Small intestine (tissue), 7 donors: ENCODE results near the gene AKT2. TPM values are rescaled to one million over a fixed set of nuclear protein-coding genes. Genes with fewer than 3 reads are reported as not detected.

Experiments used
- DNase-seq, 2 donors: peaks; one replicate each; pipeline versions ENCODE4 v3.0.0 to v3.0.0-alpha.2; 2013
- FAIRE-seq: peaks from 2 replicates; lab custom pipeline; 2012; peaks lifted over from hg19 to GRCh38; lab: Jason Lieb, UNC
- H3K27ac ChIP-seq, 3 donors: one replicate each; pipeline ENCODE4 v1.5.1; 2013; ENCODE audit warnings: low read length in 2 of 3, mild to moderate bottlenecking in 2 of 3, control low read depth in 1 of 3, inconsistent platforms in 1 of 3, low read depth in 1 of 3, moderate library complexity in 1 of 3
- H3K27me3 ChIP-seq, 3 donors: one replicate each; pipeline ENCODE4 v1.6.1; 2013; ENCODE audit warnings: low read length in 3 of 3, inconsistent platforms in 1 of 3; ENCODE audit not compliant: control insufficient read depth in 3 of 3, insufficient read depth in 3 of 3
- H3K36me3 ChIP-seq, 3 donors: one replicate each; pipeline ENCODE4 v1.6.1; 2013; ENCODE audit warnings: low read length in 3 of 3, inconsistent platforms in 1 of 3, low read depth in 1 of 3, mild to moderate bottlenecking in 1 of 3, moderate library complexity in 1 of 3; ENCODE audit not compliant: control insufficient read depth in 3 of 3, insufficient read depth in 2 of 3
- H3K4me1 ChIP-seq, 3 donors: one replicate each; pipeline ENCODE4 v1.6.1; 2013; ENCODE audit warnings: low read length in 2 of 3, inconsistent platforms in 1 of 3, low read depth in 1 of 3, mild to moderate bottlenecking in 1 of 3, moderate library complexity in 1 of 3; ENCODE audit not compliant: control insufficient read depth in 3 of 3, insufficient read depth in 2 of 3
- H3K4me3 ChIP-seq, 3 donors: one replicate each; pipeline ENCODE4 v1.5.1; 2013; ENCODE audit warnings: low read length in 3 of 3, control low read depth in 1 of 3, inconsistent platforms in 1 of 3, low read depth in 1 of 3, mild to moderate bottlenecking in 1 of 3, moderate library complexity in 1 of 3
- H3K9me3 ChIP-seq, 2 donors: one replicate each; pipeline ENCODE4 v1.6.1; 2013; ENCODE audit warnings: low read depth in 1 of 2, low read length in 1 of 2; ENCODE audit not compliant: control insufficient read depth in 2 of 2, insufficient read depth in 1 of 2
- WGBS, 3 donors: extraction: QIAGEN DNeasy Blood & Tissue Kit; methylation state at CpG; one replicate each; pipeline ENCODE4 v1.1.7; 2013; 5-methylcytosine and 5-hydroxymethylcytosine counted together
- polyA plus RNA-seq, 4 donors: library from polyadenylated mRNA; stranded (reverse) in 3 of 4; unstranded in 1 of 4; fragments of 200-250 nt in 3 of 4; fragments of 120-200 nt in 1 of 4; gene quantifications; one replicate each; pipeline versions ENCODE4 v1.2.1 to v1.2.3, GENCODE V29; 2013
- donor health status: healthy with polysubstance abuse.
- donor health status: control.
- donor health status: control.
- donor health status: Bipolar disorder and iron deficiency.
- donor health status: healthy.

AKT2 gene
- polyA plus RNA-seq, 4 donors, result 19.2 to 97.2 (median 48.5) TPM

- peaks cover 7 to 90% (median 29%) of the 10 kb centered on the region in 3 donors for H3K36me3 ChIP-seq
- FAIRE-seq (no peak), DNase-seq (no peak)
- no peak overlapping the region for H3K4me3 ChIP-seq
- 90 to 94% (median 92%) methylated on average over 6 of the region's 6 CpGs for WGBS, 3 donors
- H3K27ac ChIP-seq, result no peak overlapping the region
- H3K27me3 ChIP-seq, result no peaks in the 10 kb centered on the region
- no peaks in the 10 kb centered on the region for H3K9me3 ChIP-seq
- H3K4me1 ChIP-seq, result peaks cover 0 to 14% (median 0%) of the 10 kb centered on the region in 3 donors
Observed at GRCh38 chr19:40236366-40236765, 48.8 kb downstream of the AKT2 start.

DNA sequence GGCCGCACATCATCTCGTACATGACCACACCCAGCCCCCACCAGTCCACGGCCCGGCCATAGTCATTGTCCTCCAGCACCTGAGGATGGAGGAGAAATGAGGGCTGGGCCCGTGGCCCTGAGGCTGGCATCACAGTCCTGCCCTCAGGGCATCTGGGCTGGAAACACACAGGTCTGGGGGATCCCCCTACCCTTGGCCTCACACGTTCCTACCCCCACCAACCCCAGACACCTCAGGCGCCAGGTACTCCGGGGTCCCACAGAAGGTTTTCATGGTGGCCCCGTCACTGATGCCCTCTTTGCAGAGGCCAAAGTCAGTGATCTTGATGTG is 49.2 kb downstream of the AKT2 start:
- H3K27me3 ChIP-seq, result no peaks in the 10 kb centered on the region
- no peaks in the 10 kb centered on the region for H3K9me3 ChIP-seq
- H3K4me3 ChIP-seq, result no peak overlapping the region
- no peak for FAIRE-seq
- peaks cover 7 to 87% (median 26%) of the 10 kb centered on the region in 3 donors for H3K36me3 ChIP-seq
- 89 to 92% (median 91%) methylated on average over 9 of the region's 9 CpGs for WGBS, 3 donors
- peaks cover 0 to 17% (median 0%) of the 10 kb centered on the region in 3 donors for H3K4me1 ChIP-seq
- no peak for DNase-seq
- H3K27ac ChIP-seq, result no peak overlapping the region

GRCh38 chr19:40235238-40236025 is 49.7 kb downstream of the AKT2 start:
- Histone ChIP-seq H3K9me3 (no peaks in the 10 kb centered on the region), H3K4me3 (no peak overlapping the region), H3K36me3 (peaks cover 7 to 82% (median 26%) of the 10 kb centered on the region in 3 donors), H3K27ac (no peak overlapping the region), H3K27me3 (no peaks in the 10 kb centered on the region), H3K4me1 (peaks cover 0 to 19% (median 0%) of the 10 kb centered on the region in 3 donors)
- 86 to 92% (median 87%) methylated on average over 30 of the region's 30 CpGs for WGBS, 3 donors
- DNase-seq (no peak), FAIRE-seq (no peak)

GRCh38 chr19:40234429-40235237 is 50.5 kb downstream of the AKT2 start:
- Histone ChIP-seq H3K36me3 (peaks cover 7 to 74% (median 23%) of the 10 kb centered on the region in 3 donors), H3K27ac (no peak overlapping the region), H3K9me3 (no peaks in the 10 kb centered on the region), H3K27me3 (no peaks in the 10 kb centered on the region), H3K4me3 (no peak overlapping the region), H3K4me1 (peaks cover 0 to 19% (median 0%) of the 10 kb centered on the region in 3 donors)
- DNase-seq (no peak), FAIRE-seq (no peak)
- 91 to 94% (median 92%) methylated on average over 21 to 22 of the region's 22 CpGs for WGBS, 3 donors

DNA sequence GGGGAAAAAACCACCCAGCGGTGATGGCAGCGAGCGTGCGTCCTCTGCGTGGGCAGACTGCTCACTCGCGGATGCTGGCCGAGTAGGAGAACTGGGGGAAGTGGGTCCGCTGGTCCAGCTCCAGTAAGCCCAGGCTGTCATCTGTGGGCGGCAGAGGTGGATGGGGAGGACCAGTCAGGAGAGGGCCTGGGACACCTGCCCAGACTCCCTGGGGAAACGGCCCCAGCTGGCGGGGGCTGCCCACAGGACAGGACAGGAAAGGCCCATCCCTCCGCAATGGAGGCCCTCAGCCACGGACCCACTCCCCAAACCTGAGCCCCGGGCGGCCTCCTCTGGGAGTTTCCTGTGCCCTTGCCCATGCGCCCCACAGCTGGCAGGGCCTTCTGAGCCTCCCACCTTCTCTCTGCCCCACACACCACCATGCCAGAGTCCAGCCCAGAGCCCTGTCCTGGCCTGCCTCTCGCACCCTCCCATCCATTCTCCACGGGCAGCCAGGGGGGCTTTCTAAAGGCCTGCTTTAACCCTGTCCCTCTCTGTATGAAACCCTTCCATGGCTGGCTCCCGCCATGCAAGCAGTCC is 51.2 kb downstream of the AKT2 start:
- H3K36me3 ChIP-seq, result peaks cover 7 to 67% (median 23%) of the 10 kb centered on the region in 3 donors
- no peak for FAIRE-seq
- WGBS, 3 donors, result 91 to 94% (median 94%) methylated on average over 17 to 20 of the region's 20 CpGs

GRCh38 chr19:40232949-40233810 is 52.0 kb downstream of the AKT2 start:
- FAIRE-seq (no peak), DNase-seq (no peak)
- Histone ChIP-seq H3K4me3 (no peak overlapping the region), H3K36me3 (peaks cover 7 to 60% (median 19%) of the 10 kb centered on the region in 3 donors), H3K4me1 (peaks cover 0 to 19% (median 0%) of the 10 kb centered on the region in 3 donors), H3K27me3 (no peaks in the 10 kb centered on the region), H3K27ac (no peak overlapping the region), H3K9me3 (no peaks in the 10 kb centered on the region)
- 92 to 95% (median 94%) methylated on average over 23 to 25 of the region's 25 CpGs for WGBS, 3 donors

More for the DNA sequence above, 51.2 kb downstream of the AKT2 start:
- Histone ChIP-seq H3K4me1 (peaks cover 0 to 19% (median 0%) of the 10 kb centered on the region in 3 donors), H3K27me3 (no peaks in the 10 kb centered on the region), H3K9me3 (no peaks in the 10 kb centered on the region), H3K27ac (no peak overlapping the region), H3K4me3 (no peak overlapping the region)
- DNase-seq, result no peak

GRCh38 chr19:40232479-40232878 is 52.7 kb downstream of the AKT2 start:
- no peak for FAIRE-seq
- Histone ChIP-seq H3K27ac (peak overlapping the region in 1 of 3 donors; percentile 82), H3K36me3 (peaks cover 5 to 53% (median 19%) of the 10 kb centered on the region in 3 donors), H3K4me1 (peaks cover 0 to 19% (median 0%) of the 10 kb centered on the region in 3 donors), H3K27me3 (no peaks in the 10 kb centered on the region), H3K9me3 (no peaks in the 10 kb centered on the region), H3K4me3 (no peak overlapping the region)
- 75 to 83% (median 83%) methylated on average over 12 of the region's 12 CpGs for WGBS, 3 donors
- DNase-seq, result no peak
